HL-60/S4 (cell line): Measurements from ENCODE around the gene KCTD21.

Experiments used
- in situ Hi-C: fragments of 300-500 bp; cut with MboI; formaldehyde crosslinking; loops from 2 replicates; pipeline ENCODE4 v1.14.3; 2022; ENCODE audit warnings: low sequenced_read_pairs

The KCTD21 gene

DNA sequence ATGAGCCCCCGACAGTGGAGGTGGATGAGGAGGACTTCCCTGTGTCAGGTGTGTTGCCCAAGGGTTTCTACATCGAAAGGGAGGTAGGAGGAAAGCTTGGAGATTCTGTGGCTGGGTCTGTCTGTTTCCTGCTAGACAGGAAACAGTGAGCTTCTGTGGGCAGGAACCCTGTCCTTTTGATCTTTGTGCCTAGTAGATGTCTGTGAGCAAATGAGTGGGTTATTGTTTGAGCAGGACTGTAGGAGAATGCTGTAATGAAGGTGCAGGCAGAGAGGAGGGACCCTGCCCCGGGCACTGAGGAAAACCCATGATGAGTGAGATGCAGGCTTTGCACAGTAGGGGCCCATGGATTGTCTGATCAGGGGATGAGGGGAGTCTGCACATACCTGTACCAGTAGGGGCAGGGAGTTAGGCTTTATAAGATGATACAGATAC is 14.3 kb upstream of the KCTD21 start:
- in situ Hi-C loops = no loop called here

DNA sequence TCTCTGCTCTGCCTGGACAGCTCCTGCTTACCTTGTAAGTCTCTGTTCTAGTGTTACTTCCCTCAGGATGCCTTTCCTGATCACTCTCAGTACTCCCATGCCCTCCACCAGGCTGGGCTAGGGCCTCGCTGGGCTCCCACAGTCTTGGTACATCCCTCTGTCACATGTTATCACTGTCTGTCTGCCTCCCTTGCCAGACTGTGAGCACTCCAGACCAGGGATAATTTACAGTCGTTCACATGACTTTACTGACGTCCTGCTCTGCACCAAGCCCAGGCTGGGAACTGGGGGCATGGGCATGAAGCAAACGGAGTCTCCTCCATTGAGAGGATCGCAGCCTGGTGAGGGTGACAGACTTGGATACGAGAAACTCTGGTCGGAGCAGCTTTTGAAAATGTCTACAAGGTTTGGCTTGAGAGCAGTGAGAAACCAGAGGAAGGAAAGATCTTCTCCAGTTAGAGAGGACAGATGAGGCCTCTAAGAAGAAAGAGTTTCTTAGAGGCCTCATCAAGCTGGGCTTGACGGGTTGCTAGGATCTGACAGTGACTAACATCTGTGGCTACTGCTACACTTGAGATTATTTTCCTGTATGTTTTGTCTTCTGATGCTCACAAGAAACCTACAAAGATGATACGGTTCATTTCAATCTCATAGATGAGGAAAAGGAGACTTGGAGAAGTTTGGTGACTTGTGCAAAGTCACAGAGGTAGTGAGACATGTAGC is 12.8 kb upstream of the KCTD21 start:
- in situ Hi-C loops = no loop called here

DNA sequence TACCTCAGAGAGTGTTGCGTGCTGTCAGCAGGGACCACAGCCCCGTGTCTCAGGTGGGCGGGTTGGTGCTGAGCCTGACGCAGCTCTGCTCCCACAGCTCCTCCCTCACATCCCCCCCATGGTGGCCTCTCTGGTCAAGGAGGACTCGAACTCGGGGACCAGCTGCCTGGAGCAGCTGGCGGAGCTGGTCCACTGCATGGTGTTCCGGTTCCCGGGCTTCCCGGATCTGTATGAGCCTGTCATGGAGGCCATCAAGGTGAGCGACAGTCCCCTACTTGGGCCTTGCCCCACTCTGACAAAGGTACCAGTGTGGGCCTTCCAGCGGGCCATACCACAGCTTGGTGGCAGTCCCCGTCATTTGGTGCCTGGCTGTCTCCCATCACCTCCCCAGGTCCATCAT is 12.1 kb upstream of the KCTD21 start:
- in situ Hi-C loops = no loop called here

GRCh38 chr11:78200061-78200460 is 11.6 kb upstream of the KCTD21 start:
- in situ Hi-C loops = no loop called here

DNA sequence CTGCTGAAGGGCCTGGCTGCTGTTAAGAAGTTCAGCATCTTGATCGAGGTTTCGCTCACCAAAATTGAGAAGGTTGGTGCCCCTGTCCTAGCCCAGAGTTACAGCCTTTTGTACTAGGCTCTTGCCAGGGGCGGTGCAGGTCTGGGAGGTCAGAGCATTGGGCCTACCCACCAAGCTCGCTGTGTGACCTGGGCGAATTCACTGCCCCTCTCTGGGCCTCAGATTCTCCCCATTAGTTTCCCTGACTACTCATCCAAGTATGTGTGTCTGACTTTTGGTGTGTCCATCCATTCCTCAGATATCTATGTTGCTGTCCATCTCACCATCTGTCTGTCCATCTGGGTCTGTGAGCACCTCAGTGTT is 11.2 kb upstream of the KCTD21 start:
- in situ Hi-C loops = no loop called here

GRCh38 chr11:78199015-78199652 is 10.7 kb upstream of the KCTD21 start:
- in situ Hi-C loops = no loop called here

GRCh38 chr11:78197816-78198215 is 9.4 kb upstream of the KCTD21 start:
- in situ Hi-C loops = no loop called here

DNA sequence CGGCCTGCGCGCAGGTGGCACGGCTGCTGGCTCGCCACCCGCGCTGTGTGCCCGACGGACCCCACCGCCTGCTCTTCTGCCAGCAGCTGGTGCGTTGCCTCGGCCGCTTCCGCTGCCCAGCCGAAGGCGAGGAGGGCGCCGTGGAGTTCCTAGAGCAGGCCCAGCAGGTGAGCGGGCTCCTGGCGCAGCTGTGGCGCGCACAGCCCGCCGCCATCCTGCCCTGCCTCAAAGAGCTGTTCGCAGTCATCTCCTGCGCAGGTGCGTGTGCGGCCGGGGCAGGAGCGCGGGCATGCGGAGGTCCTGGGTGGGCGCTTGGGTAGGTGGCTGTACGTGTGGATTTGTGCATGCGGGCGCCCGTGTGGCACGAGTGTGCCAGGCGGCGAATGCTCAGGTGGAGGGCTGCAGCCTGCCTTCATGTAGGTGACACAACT is 8.2 kb upstream of the KCTD21 start:
- in situ Hi-C loops = no loop called here

- in situ Hi-C loops = no loop called here
Observed at GRCh38 chr11:78195917-78196560, 7.6 kb upstream of the KCTD21 start.

DNA sequence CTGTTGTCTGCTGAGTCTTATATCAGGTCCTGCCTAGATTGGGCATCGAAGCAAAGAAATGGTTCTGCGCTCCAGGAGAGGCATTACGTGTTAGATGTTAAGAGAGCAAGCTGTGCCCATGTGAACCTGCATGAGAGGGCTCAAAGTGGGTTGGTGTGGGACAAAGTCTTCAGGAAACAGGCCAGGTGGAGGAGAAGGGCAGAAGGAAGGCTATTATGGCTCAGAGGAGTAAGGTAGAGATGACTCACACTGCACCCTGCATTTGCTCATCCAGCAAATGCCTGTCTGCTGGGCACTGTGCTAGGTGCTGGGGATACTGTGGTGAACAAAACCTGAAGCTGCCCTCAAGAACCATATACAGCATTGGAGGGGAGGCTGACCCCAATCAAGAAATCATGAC is 6.1 kb upstream of the KCTD21 start:
- in situ Hi-C loops = no loop called here

- in situ Hi-C loops = no loop called here
Observed at GRCh38 chr11:78193806-78194205, 5.4 kb upstream of the KCTD21 start.

- in situ Hi-C loops = no loop called here
Observed at GRCh38 chr11:78192911-78193351, 4.5 kb upstream of the KCTD21 start.

DNA sequence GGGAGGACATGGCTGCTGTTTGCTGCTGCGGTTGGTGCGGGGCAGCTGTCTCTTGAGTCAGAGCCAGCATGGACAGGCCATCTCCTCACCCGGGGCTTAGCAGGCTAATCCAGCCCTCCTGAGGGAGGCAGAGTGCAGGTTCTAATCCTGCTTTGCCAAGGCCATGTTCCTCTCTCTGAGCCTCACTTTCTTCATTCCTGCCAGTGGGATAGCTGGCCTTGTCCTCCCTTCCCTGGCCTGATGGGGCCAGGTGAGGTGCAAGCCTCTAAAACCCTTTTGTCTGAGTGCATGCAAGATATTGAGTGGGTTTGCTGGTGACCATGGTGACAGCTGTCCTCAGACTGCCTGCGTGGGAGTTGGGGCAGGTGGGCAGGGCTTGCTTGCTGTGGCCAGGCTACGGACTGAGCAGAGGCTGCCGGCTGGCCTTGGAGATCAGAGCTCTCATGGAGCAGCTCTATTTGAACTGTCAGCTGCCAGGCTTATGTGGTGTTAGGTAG is 3.8 kb upstream of the KCTD21 start:
- in situ Hi-C loops = no loop called here

DNA sequence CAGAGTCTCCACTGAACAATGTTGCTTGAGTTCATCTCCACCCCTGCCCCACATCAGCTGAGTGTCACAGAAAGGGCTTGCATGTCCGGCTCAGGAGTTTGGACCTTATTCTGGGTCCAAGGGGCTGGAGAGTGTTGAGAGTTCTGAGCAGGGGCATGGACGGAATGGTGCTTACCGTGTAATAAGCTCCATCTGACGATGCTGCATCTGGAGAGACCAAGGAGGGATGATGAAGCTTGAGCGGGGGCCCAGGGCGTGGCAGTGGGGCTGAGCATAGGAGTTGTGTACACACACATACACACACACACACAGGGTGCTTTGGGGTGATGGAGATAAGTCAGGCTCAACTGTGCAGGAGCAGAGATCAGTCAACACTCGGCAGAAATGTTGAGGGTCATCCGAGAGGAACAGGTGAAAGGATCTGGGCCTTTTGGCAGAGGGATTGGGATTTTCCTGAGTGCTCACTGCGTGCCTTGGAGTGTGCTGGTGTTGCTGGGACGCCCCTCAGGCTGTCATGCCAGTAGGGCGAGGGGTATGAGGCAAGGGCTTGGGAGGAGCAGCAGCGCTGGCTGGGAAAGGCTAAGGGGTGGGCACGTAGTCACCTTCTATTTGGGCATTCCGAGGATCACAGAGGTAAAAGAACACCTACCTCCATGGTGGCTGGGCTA is 2.6 kb upstream of the KCTD21 start:
- in situ Hi-C loops = no loop called here

GRCh38 chr11:78190374-78190773 is 1.9 kb upstream of the KCTD21 start:
- in situ Hi-C loops = no loop called here

DNA sequence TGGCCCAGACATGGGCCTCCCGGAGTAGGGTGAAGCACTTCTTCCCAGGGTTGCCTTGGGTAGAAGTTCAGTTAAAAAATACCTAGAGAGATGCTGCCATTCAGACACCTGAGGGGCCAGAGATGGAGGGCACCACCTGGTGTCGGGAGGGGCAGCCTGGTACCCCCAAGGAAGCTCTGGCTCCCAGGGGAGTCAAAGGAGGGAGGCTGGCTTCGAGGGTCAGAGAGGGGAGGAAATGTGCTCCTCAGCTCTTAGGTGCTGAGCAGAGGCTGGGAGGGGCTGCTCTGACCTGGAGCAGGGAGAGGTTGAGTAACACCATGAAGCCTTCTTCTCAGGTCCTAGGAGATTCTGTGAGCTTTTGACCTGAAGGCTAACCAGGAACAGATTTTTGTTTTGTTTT is 1.4 kb upstream of the KCTD21 start:
- in situ Hi-C loops = no loop called here

GRCh38 chr11:78189174-78189724 is 823 bp upstream of the KCTD21 start:
- in situ Hi-C loops = no loop called here

- in situ Hi-C loops = no loop called here
Observed at GRCh38 chr11:78187366-78188285, 800 bp downstream of the KCTD21 start.

DNA sequence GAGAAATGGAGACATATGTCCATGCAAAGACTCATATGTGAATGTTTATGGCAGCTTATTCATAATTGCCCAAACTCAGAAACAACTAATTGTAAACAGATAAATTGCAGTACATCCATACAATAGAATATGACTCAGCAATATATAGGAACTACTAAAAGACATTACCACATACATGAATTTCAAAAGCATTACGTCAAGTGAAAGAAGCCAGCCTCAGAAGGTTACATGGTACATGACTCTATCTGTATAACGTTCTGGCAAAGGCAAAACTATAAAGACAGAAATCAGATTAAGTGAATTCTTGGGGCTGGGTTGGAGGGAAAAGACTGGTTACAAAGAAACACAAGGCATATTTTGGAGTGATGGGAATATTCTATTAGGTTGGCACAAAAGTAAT is 7.2 kb downstream of the KCTD21 start:
- in situ Hi-C loops = no loop called here

- in situ Hi-C loops = no loop called here
Observed at GRCh38 chr11:78180751-78181150, 7.7 kb downstream of the KCTD21 start.
